Measurements from ENCODE around the gene SRSF10.

GRCh38 chr1:23963617-23964234 is 16.4 kb downstream of the SRSF10 start:
- TF ChIP-seq EZH2 (IDR thresholded peaks at IDR 0.05; ENCODE audit: insufficient read depth, poor library complexity, severe bottlenecking) (no peak), EZH2phosphoT487 (IDR thresholded peaks at IDR 0.05; ENCODE audit: insufficient read depth, low read depth) (no peak)

Measured in GM23248 (cell line).